CD14-positive monocyte (primary cell): Measurements from ENCODE around the gene FRMD4A. TPM values are rescaled to one million over a fixed set of nuclear protein-coding genes. Genes with fewer than 3 reads are reported as not detected.

Source experiments
- DNase-seq, 3 donors: peaks; one replicate each; pipeline ENCODE4 v3.0.0-alpha.2; 2011 to 2022
- H2AFZ ChIP-seq: 2 replicates; pipeline ENCODE4 v1.6.0; 2012; ENCODE audit warnings: mild to moderate bottlenecking, low read depth, low read length, inconsistent platforms; ENCODE audit not compliant: insufficient read depth, poor library complexity, severe bottlenecking
- H3K27ac ChIP-seq, 2 donors: 1 replicate in 1 of 2; 2 replicates in 1 of 2; pipeline ENCODE4 v1.5.1; 2012 to 2013; ENCODE audit warnings: low read length in 2 of 2, control low read depth in 1 of 2, inconsistent platforms in 1 of 2, low read depth in 1 of 2, mild to moderate bottlenecking in 1 of 2
- H3K27me3 ChIP-seq, 2 donors: one replicate each; pipeline versions ENCODE4 v1.6.0 to v1.6.1; 2011 to 2013; ENCODE audit warnings: low read length in 2 of 2; ENCODE audit not compliant: control insufficient read depth in 2 of 2, insufficient read depth in 2 of 2
- H3K36me3 ChIP-seq, 2 donors: replicated peaks in 1 of 2; 1 replicate in 1 of 2; 2 replicates in 1 of 2; pipeline versions ENCODE4 v1.5.1 to v1.6.1; 2012 to 2013; ENCODE audit warnings: low read length in 2 of 2, control low read depth in 1 of 2, inconsistent platforms in 1 of 2, mild to moderate bottlenecking in 1 of 2; ENCODE audit not compliant: insufficient read depth in 2 of 2, control insufficient read depth in 1 of 2
- H3K4me1 ChIP-seq, 2 donors: 1 replicate in 1 of 2; 2 replicates in 1 of 2; pipeline versions ENCODE4 v1.5.1 to v1.6.1; 2012 to 2013; ENCODE audit warnings: low read length in 2 of 2, control low read depth in 1 of 2, inconsistent platforms in 1 of 2, mild to moderate bottlenecking in 1 of 2, moderate library complexity in 1 of 2; ENCODE audit not compliant: insufficient read depth in 2 of 2, control insufficient read depth in 1 of 2
- H3K4me2 ChIP-seq: replicated peaks from 2 replicates; pipeline ENCODE3; 2012; ENCODE audit warnings: low read length, moderate library complexity, mild to moderate bottlenecking; ENCODE audit not compliant: poor library complexity, severe bottlenecking; ENCODE audit errors: extremely low read depth
- H3K4me3 ChIP-seq, 3 experiments: fragments of 200-600 bp in 1 of 3; sonication (generic) in 1 of 3; replicated peaks in 1 of 3; 1 replicate in 2 of 3; 2 replicates in 1 of 3; pipeline ENCODE4 v1.5.1; 2011 to 2013; ENCODE audit warnings: low read length in 3 of 3, mild to moderate bottlenecking in 3 of 3, control low read depth in 2 of 3, low read depth in 2 of 3, inconsistent platforms in 1 of 3, moderate library complexity in 1 of 3
- H3K79me2 ChIP-seq: 2 replicates; pipeline ENCODE4 v1.6.0; 2012; ENCODE audit warnings: mild to moderate bottlenecking, control low read depth, inconsistent platforms, low read length, moderate library complexity; ENCODE audit not compliant: insufficient read depth
- H3K9ac ChIP-seq: 2 replicates; pipeline ENCODE4 v1.6.0; 2017; ENCODE audit warnings: low read length, mild to moderate bottlenecking; ENCODE audit not compliant: insufficient read depth, poor library complexity, severe bottlenecking
- H3K9me3 ChIP-seq, 2 donors: replicated peaks in 1 of 2; 1 replicate in 1 of 2; 2 replicates in 1 of 2; pipeline versions ENCODE4 v1.5.1 to v1.6.1; 2012 to 2013; ENCODE audit warnings: low read length in 2 of 2, control low read depth in 1 of 2; ENCODE audit not compliant: control insufficient read depth in 1 of 2, insufficient read depth in 1 of 2
- H4K20me1 ChIP-seq: 2 replicates; pipeline ENCODE4 v1.6.0; 2012; ENCODE audit warnings: mild to moderate bottlenecking, low read length, control low read depth, moderate library complexity; ENCODE audit not compliant: insufficient read depth
- H3K27ac Mint-ChIP-seq, 7 donors: one replicate each; pipeline ENCODE4 v1.8.0; 2020; ENCODE audit warnings: mild to moderate bottlenecking in 7 of 7, mixed read lengths in 7 of 7, moderate library complexity in 6 of 7, inconsistent platforms in 2 of 7
- H3K27me3 Mint-ChIP-seq, 3 donors: one replicate each; pipeline ENCODE4 v1.8.0; 2021 to 2022; ENCODE audit warnings: low read depth in 3 of 3, mild to moderate bottlenecking in 3 of 3, mixed read lengths in 3 of 3, moderate library complexity in 3 of 3, inconsistent platforms in 1 of 3
- H3K36me3 Mint-ChIP-seq, 2 donors: one replicate each; pipeline ENCODE4 v1.8.0; 2020; ENCODE audit warnings: mixed read lengths in 2 of 2, inconsistent platforms in 1 of 2, mild to moderate bottlenecking in 1 of 2
- H3K4me1 Mint-ChIP-seq: one replicate; pipeline ENCODE4 v1.8.0; 2020; ENCODE audit warnings: mild to moderate bottlenecking, mixed read lengths
- H3K4me3 Mint-ChIP-seq, 2 donors: one replicate each; pipeline ENCODE4 v1.8.0; 2020; ENCODE audit warnings: mild to moderate bottlenecking in 2 of 2, mixed read lengths in 2 of 2, moderate library complexity in 1 of 2
- H3K9me3 Mint-ChIP-seq, 7 donors: one replicate each; pipeline ENCODE4 v1.8.0; 2020 to 2022; ENCODE audit warnings: mixed read lengths in 7 of 7, mild to moderate bottlenecking in 6 of 7, moderate library complexity in 6 of 7, inconsistent platforms in 2 of 7
- WGBS: methylation state at CpG from one replicate; pipeline ENCODE4 v1.1.5; 2013; ENCODE audit warnings: missing lambda C conversion rate; ENCODE audit not compliant: insufficient coverage; 5-methylcytosine and 5-hydroxymethylcytosine counted together
- intact Hi-C, 2 donors: fragments of 100-400 bp; cut with micrococcal nuclease; formaldehyde crosslinking; loops; one replicate each; pipeline versions ENCODE4 v1.15.0 to v1.15.1; 2023
- polyA plus RNA-seq, 3 donors: library from polyadenylated mRNA; depleted of rRNA in 1 of 3; unstranded in 2 of 3; stranded (reverse) in 1 of 3; fragments of 300-500 nt in 2 of 3; fragments of >200 nt in 1 of 3; fragmentation: Illumina TruSeq in 2 of 3; gene quantifications; 1 replicate in 2 of 3; 2 replicates in 1 of 3; pipeline ENCODE4 v1.2.3, GENCODE V29; 2012 to 2021
- TF ChIP-seq, protein P1 (sequence below): fragments of 200-600 bp; IDR thresholded peaks from one replicate; pipeline ENCODE4 v1.8.0; 2022; ENCODE audit warnings: antibody characterized with exemption, mild to moderate bottlenecking

Gene FRMD4A
- polyA plus RNA-seq, 3 donors: 0.12 TPM; not detected in 2

DNA sequence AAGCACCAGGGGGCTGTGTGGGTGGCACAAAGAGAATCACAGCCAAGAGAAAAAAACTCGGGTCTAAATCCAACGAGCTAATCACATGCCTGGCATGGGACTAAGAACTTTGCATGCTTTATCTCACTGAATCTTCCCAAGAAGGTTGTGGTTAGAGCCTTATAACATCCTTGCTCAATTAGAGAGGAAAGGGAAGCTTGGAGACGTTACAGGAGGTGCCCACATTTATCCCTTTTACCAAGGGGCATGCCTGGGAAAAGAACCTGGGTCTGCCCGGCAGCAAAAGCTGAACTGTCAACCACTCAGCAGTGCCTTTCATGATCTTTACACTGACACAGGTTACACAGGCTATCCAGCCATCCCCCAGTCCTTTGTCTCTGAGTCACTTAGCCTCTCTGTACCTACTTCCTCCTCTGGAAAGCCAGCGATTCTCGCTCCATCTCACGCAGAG lies 553.8 kb downstream of the FRMD4A start:
- Histone ChIP-seq H4K20me1 (no peaks in the 10 kb centered on the region), H3K27ac (no peak overlapping the region), H3K9me3 (no peaks in the 10 kb centered on the region), H3K36me3 (no peaks in the 10 kb centered on the region), H3K27me3 (no peaks in the 10 kb centered on the region), H3K9ac (no peak overlapping the region), H3K4me2 (no peak overlapping the region), H2AFZ (peak overlapping the region; percentile 29), H3K4me3 (no peak overlapping the region), H3K4me1 (peaks cover 0 to 6% of the 10 kb centered on the region in 2 donors), H3K79me2 (no peaks in the 10 kb centered on the region)
- H3K27ac Mint-ChIP-seq: peak overlapping the region in 1 of 7 donors; percentile 79
- H3K36me3 Mint-ChIP-seq: no peaks in the 10 kb centered on the region
- peaks cover 5 to 9% (median 8%) of the 10 kb centered on the region in 3 donors for H3K27me3 Mint-ChIP-seq
- intact Hi-C loops: loop anchor here (1.0 to 10.0 kb wide), 4 partner anchors 114 to 405 kb away; no protein-coding TSS in a partner anchor
- TF ChIP-seq, protein P1, sequence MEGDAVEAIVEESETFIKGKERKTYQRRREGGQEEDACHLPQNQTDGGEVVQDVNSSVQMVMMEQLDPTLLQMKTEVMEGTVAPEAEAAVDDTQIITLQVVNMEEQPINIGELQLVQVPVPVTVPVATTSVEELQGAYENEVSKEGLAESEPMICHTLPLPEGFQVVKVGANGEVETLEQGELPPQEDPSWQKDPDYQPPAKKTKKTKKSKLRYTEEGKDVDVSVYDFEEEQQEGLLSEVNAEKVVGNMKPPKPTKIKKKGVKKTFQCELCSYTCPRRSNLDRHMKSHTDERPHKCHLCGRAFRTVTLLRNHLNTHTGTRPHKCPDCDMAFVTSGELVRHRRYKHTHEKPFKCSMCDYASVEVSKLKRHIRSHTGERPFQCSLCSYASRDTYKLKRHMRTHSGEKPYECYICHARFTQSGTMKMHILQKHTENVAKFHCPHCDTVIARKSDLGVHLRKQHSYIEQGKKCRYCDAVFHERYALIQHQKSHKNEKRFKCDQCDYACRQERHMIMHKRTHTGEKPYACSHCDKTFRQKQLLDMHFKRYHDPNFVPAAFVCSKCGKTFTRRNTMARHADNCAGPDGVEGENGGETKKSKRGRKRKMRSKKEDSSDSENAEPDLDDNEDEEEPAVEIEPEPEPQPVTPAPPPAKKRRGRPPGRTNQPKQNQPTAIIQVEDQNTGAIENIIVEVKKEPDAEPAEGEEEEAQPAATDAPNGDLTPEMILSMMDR: no peak
- DNase-seq: peak in 2 of 3 donors; percentile 26 to 57
- peaks cover 0 to 4% (median 0%) of the 10 kb centered on the region in 7 donors for H3K9me3 Mint-ChIP-seq
- WGBS: 0% methylated on average over 1 of the region's 7 CpGs
- no peak overlapping the region for H3K4me3 Mint-ChIP-seq
- peaks cover 11% of the 10 kb centered on the region for H3K4me1 Mint-ChIP-seq

DNA sequence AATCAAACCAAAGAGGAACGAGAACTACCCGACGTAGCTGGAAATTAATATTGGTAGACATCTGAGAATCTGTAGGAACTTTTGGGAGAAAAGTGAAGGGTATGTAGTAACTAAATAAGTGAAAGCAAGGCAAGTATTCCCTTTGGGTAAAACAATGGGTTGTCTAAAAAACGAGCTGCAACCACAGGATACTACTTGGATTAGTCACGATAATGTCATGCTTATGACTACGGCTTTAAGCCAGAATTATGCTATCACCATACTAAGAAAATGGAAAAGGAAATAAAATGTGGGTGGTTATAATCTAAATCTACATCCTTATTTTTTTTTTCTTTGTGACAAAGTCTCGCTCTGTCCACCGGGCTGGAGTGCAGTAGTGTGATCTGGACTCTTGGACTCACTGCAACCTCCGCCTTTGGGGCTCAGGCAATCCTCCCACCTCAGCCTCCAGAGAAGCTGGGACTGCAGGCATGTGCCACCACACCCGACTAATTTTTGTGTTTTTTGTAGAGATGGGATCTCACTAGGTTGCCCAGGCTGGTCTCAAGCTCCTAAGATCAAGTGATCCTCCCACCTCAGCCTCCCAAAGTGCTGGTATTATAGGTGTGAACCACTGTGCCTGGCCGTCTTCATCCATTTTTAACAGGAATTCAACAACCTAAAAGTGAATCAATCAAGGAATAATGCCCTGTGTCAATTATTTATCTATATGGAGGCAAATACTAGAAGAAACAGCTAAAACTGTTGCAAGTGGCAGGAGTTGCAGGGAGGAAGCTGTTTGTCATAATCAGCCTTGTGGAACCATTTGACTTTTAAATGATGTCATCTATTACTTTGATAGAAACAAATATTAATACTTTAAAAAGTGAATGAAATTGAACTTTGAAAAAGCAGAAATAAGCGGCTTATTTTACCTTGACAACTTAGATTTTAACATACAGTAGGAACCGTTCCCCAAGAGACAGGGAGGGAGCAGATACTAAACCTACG lies 554.6 kb downstream of the FRMD4A start:
- Histone ChIP-seq H3K9ac (no peak overlapping the region), H3K4me3 (no peak overlapping the region), H3K4me1 (peaks cover 0 to 6% of the 10 kb centered on the region in 2 donors), H3K27ac (no peak overlapping the region), H3K27me3 (no peaks in the 10 kb centered on the region), H3K79me2 (no peaks in the 10 kb centered on the region), H3K36me3 (no peaks in the 10 kb centered on the region), H2AFZ (no peak overlapping the region), H3K9me3 (no peaks in the 10 kb centered on the region), H3K4me2 (no peak overlapping the region), H4K20me1 (no peaks in the 10 kb centered on the region)
- TF ChIP-seq, protein P1: no peak
- WGBS: 83% methylated on average over 4 of the region's 14 CpGs
- DNase-seq: no peak
- Mint-ChIP-seq H3K9me3 (peaks cover 0 to 4% (median 0%) of the 10 kb centered on the region in 7 donors), H3K36me3 (no peaks in the 10 kb centered on the region), H3K27ac (no peak overlapping the region), H3K4me3 (no peak overlapping the region), H3K27me3 (peaks cover 5 to 10% (median 8%) of the 10 kb centered on the region in 3 donors), H3K4me1 (peaks cover 11% of the 10 kb centered on the region)
- intact Hi-C loops: loop anchor here (2.0 to 10.0 kb wide), 3 partner anchors 113 to 404 kb away; no protein-coding TSS in a partner anchor
